Activated gamma-delta T cell treated with Interleukin-2 at 50 U/mL for 16 hours (primary cell): ENCODE results near the gene TSNAX.
"Not testable (repeated sequence)": the region's sequence is repeated elsewhere in the genome, so short reads cannot be mapped to it uniquely, and the experiment has no call there.

ENCODE experiments used
- DNase-seq: peaks from one replicate; pipeline ENCODE4 v3.0.0-alpha.2; 2020

The TSNAX gene

GRCh38 chr1:231564373-231564772 is 35.9 kb downstream of the TSNAX start:
- DNase-seq = no peak

GRCh38 chr1:231566496-231566895 is 38.0 kb downstream of the TSNAX start:
- no peak for DNase-seq

GRCh38 chr1:231570262-231570661 is 41.8 kb downstream of the TSNAX start:
- not testable (repeated sequence) for DNase-seq

GRCh38 chr1:231571904-231572303 is 43.4 kb downstream of the TSNAX start:
- no peak for DNase-seq

- DNase-seq = no peak
Observed at GRCh38 chr1:231575472-231575871, 47.0 kb downstream of the TSNAX start.

GRCh38 chr1:231576804-231577718 is 48.6 kb downstream of the TSNAX start:
- DNase-seq = no peak

- no peak for DNase-seq
Observed at GRCh38 chr1:231580874-231581273, 52.4 kb downstream of the TSNAX start.

GRCh38 chr1:231581859-231582258 is 53.4 kb downstream of the TSNAX start:
- DNase-seq = no peak

GRCh38 chr1:231583376-231583775 is 54.9 kb downstream of the TSNAX start:
- no peak for DNase-seq

- no peak for DNase-seq
Observed at GRCh38 chr1:231584117-231584516, 55.6 kb downstream of the TSNAX start.

- no peak for DNase-seq
Observed at GRCh38 chr1:231584921-231585320, 56.5 kb downstream of the TSNAX start.

GRCh38 chr1:231590453-231591198 is 62.2 kb downstream of the TSNAX start:
- DNase-seq = peak; percentile 27

- no peak for DNase-seq
Observed at GRCh38 chr1:231591466-231591865, 63.0 kb downstream of the TSNAX start.

- DNase-seq = no peak
Observed at GRCh38 chr1:231592809-231593208, 64.3 kb downstream of the TSNAX start.

- not testable (repeated sequence) for DNase-seq
Observed at GRCh38 chr1:231593264-231593663, 64.8 kb downstream of the TSNAX start.

GRCh38 chr1:231594123-231594522 is 65.7 kb downstream of the TSNAX start:
- no peak for DNase-seq

- DNase-seq = no peak
Observed at GRCh38 chr1:231594749-231595148, 66.3 kb downstream of the TSNAX start.

- DNase-seq = no peak
Observed at GRCh38 chr1:231596337-231596791, 67.9 kb downstream of the TSNAX start.

- no peak for DNase-seq
Observed at GRCh38 chr1:231597971-231598370, 69.5 kb downstream of the TSNAX start.

GRCh38 chr1:231600458-231600976 is 72.0 kb downstream of the TSNAX start:
- DNase-seq = no peak

- DNase-seq = no peak
Observed at GRCh38 chr1:231601824-231602672, 73.6 kb downstream of the TSNAX start.

- no peak for DNase-seq
Observed at GRCh38 chr1:231602673-231602984, 74.2 kb downstream of the TSNAX start.
